Inferior parietal cortex (tissue), 1 donor: ENCODE results near the gene RPP21.

Experiments used
- DNase-seq: peaks from one replicate; pipeline ENCODE4 v3.0.0-alpha.2; 2016; ENCODE audit errors: extremely low spot score

The RPP21 gene

DNA sequence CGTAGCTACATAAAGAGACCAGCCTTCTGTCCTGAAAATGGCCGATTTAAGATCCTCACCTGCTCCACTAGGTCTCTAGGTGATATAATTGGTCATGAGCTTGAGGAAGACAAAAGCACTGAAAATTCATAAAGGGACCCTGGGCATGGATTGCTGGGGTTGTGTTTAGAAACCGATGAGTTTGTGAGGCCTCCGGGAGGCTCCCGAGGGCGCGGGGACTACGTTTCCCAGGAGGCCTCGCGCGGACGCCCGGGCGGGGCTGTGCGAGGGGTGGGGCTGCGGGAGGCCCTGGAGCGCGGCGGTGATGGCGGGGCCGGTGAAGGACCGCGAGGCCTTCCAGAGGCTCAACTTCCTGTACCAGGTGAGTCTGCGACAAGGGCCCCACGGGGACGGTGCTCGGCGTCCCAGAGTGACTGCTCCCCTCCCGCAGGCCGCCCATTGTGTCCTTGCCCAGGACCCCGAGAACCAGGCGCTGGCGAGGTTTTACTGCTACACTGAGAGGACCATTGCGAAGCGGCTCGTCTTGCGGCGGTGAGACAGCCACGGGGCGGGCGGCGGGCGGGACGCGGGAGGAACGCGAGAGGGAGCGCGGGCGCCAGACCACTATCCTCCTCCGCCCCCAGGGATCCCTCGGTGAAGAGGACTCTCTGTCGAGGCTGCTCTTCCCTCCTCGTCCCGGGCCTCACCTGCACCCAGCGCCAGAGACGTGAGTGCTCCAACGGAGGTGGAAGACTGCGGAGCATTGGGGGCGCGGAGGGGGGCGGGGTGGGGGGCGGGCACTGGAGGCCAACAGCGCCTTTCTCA, at the start of gene RPP21:
TSS of gene RPP21 (plus strand) at position 289 of the 804 bp plus-strand sequence. CDS start at position 305, 16 bp downstream.
- peak; percentile 85 for DNase-seq

DNA sequence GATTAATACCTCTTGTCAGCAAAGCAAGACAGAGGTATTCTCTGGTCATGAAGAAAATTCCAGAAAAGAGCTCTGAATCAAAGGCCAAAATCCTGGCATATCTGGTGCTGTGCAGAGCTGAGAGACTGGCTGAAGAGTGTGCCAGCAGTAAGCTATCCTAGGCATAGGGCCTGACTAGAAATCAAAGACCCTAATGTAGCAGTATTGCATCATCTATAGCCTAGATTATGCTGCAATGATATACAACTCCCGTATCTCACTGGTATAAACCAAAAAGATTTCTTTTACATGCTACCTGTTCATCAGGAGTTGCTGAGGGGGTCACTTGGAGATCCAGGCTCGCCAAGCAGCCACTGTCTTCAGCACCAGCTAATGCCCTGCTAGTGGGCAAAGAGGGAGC, 49.1 kb upstream of the RPP21 start:
- DNase-seq, result no peak

DNA sequence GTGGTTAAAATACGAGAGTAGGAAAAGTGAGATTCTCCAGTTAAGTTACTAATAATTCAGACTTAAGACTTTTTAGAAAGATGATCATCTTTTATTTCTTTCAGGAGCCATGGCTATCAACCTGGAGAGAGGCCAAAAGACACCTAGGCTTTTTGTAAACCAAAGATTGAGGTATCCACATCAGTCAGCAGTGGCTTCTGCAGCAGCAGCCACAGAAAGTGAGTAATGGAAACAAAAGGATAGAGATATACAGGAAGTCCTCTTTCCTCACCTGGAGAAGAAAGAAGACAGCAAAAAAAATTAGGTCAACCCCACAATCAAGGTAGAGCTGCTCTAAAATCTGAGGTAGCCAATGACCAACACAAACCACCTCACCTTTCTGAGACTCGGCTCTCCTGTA, 41.0 kb upstream of the RPP21 start:
- DNase-seq, result no peak

DNA sequence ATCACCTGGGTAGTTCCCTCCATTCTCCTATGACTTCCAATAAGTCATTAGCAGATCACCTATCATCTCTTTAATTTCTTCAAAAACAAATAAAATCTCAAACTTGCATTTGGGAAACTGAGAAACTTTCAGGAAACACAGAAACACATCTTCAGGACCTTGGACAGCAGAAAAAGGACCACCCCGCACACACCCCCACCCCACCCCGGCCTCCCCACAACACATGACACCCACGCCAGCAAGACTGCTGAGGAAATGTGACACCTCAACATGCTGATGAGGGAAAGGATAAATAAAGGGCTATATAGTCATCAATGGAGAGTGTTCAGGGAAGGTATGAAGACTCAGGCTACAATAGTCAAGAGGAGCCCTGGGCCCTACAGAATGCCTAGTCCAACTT, 33.9 kb upstream of the RPP21 start:
- no peak for DNase-seq

DNA sequence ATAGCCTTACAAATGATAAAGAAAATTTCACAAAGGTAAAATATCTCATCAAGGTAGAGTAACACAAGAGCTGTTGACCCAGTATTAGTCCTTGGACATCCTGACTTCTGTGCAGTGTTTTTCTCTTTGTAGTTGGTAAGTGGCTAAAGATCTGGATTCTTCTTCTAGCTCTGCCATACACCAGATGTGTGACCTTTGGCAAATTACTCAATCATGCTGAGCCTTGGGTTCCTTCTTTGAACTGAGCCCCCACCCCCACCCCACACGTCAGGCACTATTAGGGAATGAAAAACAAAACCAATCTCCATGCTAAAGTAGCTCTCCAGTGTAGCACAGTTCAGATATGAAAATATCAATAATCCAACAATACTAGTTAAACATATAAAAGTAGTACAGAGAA, 33.3 kb upstream of the RPP21 start:
- DNase-seq, result no peak

DNA sequence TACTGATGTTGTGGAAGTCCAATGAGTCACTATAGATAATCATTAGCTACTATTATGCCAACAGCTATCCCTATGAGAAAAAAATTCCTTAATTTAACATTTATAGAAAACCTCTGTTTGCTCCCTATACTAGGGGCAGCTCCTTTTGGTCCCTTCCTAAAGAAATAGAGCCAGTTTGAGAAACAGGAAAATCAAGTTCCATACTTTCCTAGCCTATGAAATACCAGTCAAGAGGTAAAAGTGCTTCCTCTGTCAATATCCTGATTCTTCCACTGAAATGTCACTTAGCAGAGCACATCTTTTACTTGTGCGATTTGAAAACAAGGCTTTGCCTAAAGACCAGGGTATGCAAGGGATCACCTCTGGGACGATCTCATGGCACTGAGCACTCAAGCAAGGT, 32.7 kb upstream of the RPP21 start:
- no peak for DNase-seq

DNA sequence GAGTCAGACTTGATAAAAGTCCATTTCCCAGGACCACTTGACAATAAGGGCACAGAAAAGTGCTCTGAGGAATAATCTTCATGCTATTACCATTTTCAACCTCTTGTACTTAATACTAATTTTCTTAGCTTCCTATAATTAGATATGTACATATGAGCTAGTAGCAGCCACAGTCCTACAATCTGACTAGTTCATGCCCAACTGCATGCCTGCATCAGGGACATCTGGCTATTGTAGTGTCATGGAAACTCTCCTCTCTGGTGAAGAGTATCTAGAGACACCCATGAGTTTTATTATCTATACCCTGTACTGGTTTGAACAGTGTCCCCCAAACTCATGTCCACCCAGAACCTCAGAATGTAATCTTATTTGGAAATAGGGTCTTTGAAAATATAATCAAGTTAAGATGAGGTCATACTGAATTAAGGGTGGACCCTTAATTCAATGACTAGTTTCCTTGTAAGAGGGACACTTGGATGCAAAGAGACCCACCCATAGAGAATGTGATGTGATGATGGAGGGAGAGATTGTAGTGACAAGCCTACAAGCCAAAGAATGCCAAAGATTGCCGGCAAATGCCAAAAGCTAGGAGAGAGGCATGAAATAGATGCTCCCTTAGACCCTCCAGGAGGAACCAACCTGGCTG, 32.2 kb upstream of the RPP21 start:
- DNase-seq, result no peak

DNA sequence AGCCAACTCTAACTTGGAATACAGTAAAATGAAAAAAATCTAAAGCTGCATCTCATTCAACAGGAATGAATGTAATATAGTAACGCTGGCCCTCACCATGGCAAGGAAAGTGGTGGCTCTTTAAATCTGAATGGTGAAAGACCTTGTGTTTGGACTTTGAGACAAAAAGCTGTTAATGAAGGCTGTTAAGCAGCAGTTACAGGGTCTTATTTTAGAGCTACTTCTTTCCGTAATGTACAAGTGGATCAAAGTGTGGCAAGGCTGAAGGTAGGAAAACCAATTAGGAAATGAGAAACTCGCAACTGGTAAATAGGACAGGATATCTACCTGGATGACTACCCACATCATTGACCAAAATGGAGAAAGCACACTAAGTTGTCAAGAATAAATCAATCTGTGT, 29.8 kb upstream of the RPP21 start:
- no peak for DNase-seq

DNA sequence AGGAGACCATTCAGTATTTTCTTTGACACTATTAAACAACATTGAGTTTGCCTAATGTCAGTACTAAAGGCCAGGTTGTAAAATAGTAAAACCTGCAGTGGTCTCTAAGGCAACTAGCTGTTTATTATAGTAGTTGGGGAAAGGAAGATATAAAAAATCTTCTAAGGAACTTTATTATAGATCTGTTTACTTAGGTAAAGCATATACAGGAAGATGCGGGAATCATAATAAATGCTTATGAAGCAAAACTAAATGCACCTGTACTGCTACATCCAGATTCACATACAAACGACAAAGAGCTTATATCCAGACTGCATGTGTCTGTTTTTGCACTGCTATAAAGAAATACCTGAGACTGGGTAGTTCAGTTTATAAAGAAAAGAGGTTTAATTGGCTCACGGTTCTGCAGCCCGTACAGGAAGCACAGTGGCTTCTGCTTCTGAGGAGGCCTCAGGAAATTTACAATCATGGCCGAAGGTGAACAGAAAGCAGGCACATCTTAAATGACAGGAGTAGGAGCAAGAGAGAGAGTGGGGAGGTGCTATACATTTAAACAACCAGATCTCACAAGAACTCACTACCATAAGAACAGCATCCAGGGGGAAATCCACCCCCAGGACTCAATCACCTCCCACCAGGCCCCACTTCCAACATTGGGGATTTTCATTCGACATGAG, 26.9 kb upstream of the RPP21 start:
- no peak for DNase-seq

DNA sequence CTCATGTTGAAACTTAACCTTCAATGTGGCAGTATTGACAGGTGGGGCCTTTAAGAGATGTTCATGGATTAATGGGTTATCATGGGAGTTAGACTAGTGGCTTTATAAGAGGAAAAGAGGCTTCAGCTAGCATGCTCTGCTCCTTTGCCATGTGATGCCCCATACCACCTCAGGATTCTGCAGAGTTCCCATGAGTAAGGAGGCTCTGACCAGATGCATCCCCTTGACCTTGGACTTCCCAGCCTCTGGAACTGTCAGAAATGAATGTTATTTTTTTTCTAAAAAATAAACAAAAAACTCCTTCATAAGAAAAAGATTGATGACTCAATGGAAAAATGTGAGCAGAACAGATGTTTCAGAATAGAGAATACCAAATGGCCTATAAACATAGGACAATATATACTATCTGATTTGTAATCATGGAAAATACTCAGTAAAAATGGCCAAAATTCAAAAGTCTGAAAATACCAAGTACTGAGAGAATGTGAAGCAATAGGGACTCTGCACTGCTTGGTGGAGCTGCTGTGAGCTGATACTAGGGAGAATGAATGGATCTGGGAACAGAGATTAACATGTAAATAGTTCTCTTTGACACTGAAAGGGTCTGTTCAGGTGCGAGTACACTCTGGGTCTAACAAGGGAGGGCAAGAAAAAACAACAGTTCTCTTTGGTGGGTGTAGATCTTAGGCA, 25.7 kb upstream of the RPP21 start:
- no peak for DNase-seq

DNA sequence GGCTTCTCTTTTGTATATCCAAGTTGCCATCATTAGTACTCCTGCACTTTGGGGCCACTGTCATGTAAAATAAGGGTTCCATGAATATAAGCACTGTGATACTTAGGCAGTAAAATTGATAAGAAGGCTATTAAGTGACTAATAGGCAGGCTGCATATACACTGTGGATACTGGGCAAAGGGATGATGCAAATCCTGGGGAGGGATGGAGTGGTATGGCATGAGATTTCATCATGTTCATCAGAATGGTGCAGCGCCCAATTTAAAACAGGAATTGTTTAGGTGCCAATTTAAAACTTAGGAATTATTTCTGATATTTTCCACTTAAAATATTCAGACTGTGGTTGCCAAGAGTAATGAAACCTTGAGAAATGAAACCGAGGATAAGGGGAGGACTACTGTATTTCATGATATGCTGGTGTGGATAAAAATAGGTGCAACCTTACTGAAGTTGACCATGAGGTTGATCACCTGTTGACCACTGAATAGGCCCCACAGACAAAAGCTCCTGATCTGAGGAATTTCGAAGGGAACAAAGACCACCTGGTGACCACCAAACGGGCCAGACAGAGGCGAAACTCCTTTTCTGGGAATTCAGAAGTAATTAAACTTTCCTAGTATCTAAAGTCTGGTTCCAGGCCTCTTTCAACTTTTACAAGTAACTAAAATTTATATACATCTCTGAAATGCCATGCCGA, 23.1 kb upstream of the RPP21 start:
- no peak for DNase-seq

DNA sequence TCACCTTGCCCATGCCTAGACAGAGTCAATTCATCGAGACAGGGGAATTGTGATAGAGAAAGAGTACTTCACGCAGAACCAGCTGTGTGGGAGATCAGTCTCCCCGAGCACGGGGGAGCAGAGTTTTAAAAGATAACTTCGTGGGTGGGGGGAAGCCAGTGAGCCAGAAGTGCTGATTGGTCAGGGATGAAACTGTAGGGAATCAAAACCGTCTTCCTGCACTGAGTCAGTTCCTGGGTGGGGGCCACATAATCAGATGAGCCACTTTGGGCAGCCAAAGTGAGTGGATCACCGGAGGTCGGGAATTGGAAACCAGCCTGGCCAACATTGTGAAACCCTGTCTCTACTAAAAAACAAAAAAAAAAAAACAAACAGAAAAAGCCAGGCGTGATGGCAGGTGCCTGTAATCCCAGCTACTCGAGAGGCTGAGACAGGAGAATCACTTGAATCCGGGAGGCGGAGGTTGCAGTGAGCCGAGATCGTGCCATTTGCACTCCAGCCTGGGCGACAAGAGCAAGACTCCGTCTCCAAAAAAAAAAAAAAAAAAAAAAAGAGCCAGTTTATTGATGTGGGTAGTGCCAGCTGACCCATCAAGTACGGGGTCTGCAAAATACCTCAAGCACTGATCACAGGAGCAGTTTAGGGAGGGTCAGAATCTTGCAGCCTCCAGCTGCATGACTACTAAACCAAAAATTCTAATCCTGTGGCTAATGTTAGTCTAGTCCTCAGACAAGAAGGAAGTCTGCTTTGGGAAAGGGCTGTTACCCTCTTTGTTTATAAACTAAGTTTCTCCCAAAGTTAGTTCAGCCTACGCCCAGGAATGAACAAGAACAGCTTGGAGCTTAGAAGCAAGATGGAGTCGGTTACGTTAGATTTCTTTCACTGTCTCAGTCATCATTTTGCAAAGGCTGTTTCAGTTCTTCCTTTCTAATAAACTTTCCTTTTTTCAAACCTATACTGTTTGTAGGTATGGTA, 22.1 kb upstream of the RPP21 start:
- DNase-seq, result no peak

DNA sequence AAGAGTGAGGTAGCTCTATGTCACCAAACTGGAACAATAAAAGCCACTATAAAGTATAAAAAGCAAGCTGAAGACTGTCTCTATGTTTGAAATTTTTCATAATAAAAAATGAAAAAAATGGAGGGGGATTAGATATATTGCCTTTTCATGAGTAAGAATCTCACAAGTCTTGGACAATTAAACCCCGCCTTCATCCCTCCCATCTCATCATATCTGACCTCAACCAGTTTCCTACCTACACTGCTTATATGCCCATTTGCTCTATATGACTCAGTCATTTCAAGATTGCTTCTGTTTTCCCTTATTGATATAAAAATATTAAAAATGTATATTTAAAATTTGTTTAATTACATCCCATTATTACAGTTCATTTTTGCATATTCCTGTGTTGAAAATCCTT, 21.1 kb upstream of the RPP21 start:
- DNase-seq, result no peak

DNA sequence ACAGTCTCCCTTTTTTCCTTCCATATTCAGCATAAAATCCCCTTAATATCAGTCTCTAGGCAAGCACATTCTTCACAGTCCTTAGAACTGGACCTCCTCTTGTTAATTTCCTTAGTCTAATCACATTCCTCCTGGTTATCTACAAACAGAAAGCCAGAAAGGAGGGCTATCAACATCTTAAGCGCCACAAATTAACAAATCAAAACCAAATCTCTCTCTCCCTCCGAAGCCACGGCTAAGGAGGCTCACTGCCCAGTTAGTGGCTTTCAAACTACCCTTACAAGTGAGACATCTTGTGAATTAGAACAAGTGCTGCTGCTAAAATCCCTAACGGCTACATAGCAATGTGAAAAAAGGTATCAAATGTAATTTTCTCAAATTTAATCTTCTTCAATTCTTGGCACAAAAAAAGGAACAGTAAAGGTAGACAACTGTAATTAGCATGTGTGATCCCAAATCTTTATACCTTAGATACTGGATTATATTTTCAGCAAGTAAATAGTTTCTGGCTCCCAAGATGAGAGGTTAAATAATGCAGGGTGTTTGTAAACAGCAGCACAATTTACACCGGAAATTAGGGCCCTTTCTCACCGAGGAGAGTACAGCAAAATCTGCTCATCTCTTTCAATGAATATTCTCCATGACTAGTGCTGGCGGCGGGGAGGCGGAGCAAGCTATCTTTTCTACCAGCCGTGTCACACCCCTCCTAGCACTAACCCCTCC, 19.6 kb upstream of the RPP21 start:
- DNase-seq, result peak; percentile 27

DNA sequence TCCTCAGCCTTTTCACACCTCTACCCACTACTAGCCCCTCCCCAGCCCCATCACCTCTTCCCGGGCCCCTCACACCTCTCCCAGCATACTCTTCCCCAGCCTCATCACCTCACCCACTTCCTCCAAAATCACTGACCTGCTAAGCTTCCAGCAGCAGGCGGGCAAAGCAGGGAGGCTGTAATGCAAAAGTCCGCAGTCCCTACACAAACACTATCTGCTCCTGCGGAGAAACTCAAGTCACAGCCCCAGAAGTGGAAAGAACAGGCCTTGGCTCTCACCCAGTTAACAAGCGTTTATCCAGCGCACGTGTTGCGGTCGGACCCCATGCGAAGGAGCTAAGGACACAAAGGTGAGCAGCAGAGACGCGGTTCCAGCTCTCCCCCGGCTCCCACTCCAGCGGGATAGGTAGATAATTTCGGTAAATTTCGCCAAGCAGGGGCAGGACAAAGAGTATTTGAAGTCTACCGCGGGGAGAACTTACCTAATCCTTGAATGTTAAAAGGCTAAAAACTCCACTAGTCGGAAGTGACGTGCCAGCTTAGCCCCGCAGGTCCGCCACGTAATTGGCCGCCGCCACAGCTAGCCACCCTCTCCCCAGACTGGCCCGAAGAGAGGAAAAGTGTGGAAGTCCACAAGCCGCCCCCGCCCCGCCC, 19.0 kb upstream of the RPP21 start:
- peak; percentile 80 for DNase-seq

DNA sequence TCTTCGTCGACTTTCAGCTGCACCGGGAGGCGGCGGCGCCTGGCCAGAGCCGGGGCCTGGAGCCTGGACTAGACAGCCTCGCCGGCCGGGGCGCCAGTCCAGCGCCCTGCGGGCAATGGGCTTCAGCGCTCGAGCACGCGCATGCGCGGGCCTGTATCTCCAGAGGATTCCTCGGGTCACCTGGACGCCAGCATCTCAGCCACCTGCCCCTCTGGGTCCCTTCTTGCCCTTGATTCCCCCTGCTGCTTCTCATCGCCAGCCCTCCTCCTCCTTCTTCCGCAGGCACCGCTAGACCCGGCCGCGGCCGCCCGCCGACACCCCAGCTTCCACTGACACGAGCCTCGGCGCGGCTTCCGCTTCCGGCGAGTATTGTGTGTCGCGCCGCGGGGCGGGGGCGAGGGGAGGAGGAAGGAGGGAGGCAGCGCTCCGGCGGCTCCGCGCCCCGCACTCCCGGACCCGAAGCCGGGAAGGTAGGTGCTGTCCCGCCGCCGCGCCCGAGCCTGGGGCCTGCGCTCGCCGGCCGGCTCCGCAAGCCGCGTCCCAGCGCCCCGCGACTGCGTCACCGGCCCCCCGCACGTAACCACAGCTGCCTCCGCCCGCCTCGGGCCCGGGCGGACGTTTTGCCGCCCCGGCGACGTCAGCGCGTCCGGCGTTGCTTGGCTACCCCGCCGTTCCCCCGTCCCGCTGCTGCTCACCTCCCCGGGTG, 18.3 kb upstream of the RPP21 start, which contains the start of gene TRIM39:
TSS of gene TRIM39 (plus strand) at position 402 of the 706 bp plus-strand sequence. CDS start 2,391 bp downstream, outside the sequence.
- peak; percentile 90 for DNase-seq

DNA sequence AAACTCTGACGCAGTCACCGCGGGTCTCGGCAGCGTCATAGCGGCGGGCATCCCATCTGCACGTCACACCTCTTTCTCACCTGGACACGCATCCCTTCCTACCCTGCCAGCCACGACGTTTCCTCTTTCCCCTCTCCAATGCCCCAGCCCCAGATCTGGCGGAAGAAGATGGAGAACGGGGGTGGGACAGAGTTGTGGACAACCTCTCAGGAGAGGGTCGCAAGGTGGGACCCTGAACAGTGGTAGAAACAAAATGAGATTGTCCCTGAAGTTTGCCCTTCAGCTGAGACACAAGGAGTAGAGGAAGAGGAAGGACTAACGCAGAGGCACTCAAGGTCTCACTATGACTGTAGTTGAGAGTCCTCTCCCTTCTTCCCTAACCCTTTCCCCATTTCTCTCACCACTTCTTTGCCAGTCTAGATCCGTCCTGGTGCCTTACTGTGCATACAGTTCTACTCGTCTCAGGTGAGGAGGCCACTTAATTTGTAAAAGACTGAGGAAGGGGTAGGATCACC, 17.7 kb upstream of the RPP21 start:
- peak; percentile 63 for DNase-seq

DNA sequence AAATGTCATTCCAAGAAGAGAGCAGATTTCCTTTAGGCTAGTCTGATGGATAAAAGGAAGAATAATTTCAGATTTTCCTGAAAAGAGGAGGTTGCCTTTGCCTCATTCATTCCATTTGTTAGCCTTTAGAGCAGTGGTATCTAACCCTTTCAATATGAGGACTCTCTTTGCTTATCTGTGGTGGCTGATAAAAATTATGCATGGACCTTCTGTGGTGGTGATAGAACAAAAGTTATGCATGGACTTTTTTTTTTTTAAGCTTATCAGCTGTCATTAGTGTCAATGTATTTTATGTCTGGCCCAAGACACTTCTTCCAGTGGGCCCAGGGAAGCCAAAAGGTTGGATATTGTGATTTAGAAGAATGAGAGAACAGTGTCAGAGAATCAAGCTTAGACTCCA, 16.6 kb upstream of the RPP21 start:
- DNase-seq, result no peak
